Stomach (tissue), 4 donors: Measurements from ENCODE around the gene DTNBP1.

Experiments
- POLR2A ChIP-seq, 4 donors: fragments of 450-650 bp; IDR thresholded peaks; one replicate each; pipeline ENCODE4 v1.6.1; 2016; ENCODE audit warnings: antibody characterized with exemption in 4 of 4, control low read depth in 2 of 4, mild to moderate bottlenecking in 1 of 4, moderate library complexity in 1 of 4
- TF ChIP-seq, protein P1 (sequence below), 7 experiments: fragments of 450-650 bp in 4 of 7; fragments of 200-600 bp in 3 of 7; sonication (generic) in 3 of 7; IDR thresholded peaks; one replicate each; pipeline ENCODE4 v1.5.1; 2016 to 2019; ENCODE audit warnings: antibody characterized with exemption in 7 of 7, control low read depth in 2 of 7, mild to moderate bottlenecking in 1 of 7

GRCh38 chr6:15495375-15495901 lies 167.4 kb downstream of the DTNBP1 start:
- no peak for TF ChIP-seq POLR2A (IDR thresholded peaks at IDR 0.05)
- TF ChIP-seq, protein P1, sequence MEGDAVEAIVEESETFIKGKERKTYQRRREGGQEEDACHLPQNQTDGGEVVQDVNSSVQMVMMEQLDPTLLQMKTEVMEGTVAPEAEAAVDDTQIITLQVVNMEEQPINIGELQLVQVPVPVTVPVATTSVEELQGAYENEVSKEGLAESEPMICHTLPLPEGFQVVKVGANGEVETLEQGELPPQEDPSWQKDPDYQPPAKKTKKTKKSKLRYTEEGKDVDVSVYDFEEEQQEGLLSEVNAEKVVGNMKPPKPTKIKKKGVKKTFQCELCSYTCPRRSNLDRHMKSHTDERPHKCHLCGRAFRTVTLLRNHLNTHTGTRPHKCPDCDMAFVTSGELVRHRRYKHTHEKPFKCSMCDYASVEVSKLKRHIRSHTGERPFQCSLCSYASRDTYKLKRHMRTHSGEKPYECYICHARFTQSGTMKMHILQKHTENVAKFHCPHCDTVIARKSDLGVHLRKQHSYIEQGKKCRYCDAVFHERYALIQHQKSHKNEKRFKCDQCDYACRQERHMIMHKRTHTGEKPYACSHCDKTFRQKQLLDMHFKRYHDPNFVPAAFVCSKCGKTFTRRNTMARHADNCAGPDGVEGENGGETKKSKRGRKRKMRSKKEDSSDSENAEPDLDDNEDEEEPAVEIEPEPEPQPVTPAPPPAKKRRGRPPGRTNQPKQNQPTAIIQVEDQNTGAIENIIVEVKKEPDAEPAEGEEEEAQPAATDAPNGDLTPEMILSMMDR (IDR thresholded peaks at IDR 0.05), result no peak
